NT2/D1 (cell line): ENCODE measurements around the gene OPRL1.

Source experiments
- DNase-seq: peaks from one replicate; pipeline ENCODE4 v3.0.0-alpha.2; 2011; ENCODE audit warnings: low read depth, low spot score
- H3K27me3 ChIP-seq: 2 replicates; pipeline ENCODE4 v1.6.0; 2011; ENCODE audit warnings: mild to moderate bottlenecking; ENCODE audit not compliant: insufficient read length, insufficient read depth
- H3K36me3 ChIP-seq: 2 replicates; pipeline ENCODE4 v1.6.1; 2011; ENCODE audit warnings: mild to moderate bottlenecking, low read length, mixed read lengths; ENCODE audit not compliant: insufficient read depth, insufficient read length
- H3K4me1 ChIP-seq: 2 replicates; pipeline ENCODE4 v1.5.1; 2011; ENCODE audit not compliant: insufficient read depth, insufficient read length
- H3K4me3 ChIP-seq: 2 replicates; pipeline ENCODE4 v1.5.1; 2011; ENCODE audit warnings: low read depth; ENCODE audit not compliant: insufficient read length
- H3K9ac ChIP-seq: 2 replicates; pipeline ENCODE4 v1.6.0; 2011; ENCODE audit warnings: low read depth; ENCODE audit not compliant: insufficient read length
- H3K9me3 ChIP-seq: 2 replicates; pipeline ENCODE4 v1.5.1; 2011; ENCODE audit warnings: mild to moderate bottlenecking, low read length; ENCODE audit not compliant: insufficient read depth
- SUZ12 ChIP-seq: IDR thresholded peaks from 2 replicates; pipeline ENCODE4 v1.6.1; 2011; ENCODE audit not compliant: insufficient read length, insufficient read depth; ENCODE audit errors: extremely low read depth
- YY1 ChIP-seq: IDR thresholded peaks from 2 replicates; pipeline ENCODE4 v1.6.1; 2011; ENCODE audit not compliant: insufficient read length, insufficient read depth
- ZNF274 ChIP-seq: IDR thresholded peaks from 2 replicates; pipeline ENCODE4 v1.6.1; 2011; ENCODE audit warnings: mild to moderate bottlenecking, low read depth, low read length

Gene OPRL1

DNA sequence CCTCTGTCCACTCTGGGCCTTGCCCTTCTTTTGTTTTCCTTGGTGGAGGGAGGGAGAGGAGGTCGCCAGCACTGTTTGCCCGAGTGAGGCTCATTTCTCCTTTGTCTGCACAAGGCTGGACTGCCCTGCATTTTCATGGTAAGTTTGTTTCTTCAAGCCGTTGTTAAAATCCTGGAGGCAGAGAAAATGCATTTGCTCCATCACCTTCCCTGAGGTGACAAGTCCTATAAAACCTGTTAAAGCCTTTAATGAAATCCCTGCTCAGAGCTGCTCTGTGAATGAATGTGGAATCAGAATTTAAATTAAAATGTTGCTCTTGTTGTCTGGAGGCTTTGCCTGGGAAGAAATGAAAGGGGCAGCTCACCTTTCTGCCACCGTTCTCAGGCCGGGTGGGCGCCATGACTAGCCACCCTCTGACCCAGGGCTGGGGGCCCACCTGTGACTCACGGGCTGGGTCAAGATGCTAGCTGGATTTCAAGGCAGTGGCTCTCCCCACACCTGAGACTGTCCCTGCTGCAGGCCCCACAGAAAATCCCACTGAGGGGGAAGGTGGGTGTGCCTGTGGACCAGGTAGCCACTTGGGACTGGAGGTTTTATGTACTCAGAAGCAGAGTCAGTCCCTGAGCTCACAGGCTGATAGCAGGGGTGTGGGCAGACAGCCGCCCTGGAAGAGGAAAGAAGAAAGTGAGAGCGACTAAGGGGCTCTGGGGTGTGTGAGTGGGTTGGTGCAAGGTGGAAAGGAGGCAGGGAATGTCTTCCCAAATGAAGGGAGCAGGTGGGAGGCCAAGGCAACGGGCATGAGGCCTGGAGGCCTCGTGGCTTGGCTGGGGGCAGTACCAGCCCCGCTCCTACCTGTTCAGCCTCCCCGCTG is 60.4 kb downstream of the OPRL1 start:
- Histone ChIP-seq H3K9me3 (peaks cover 18% of the 10 kb centered on the region), H3K9ac (peak overlapping the region; percentile 51), H3K4me3 (no peak overlapping the region), H3K27me3 (no peaks in the 10 kb centered on the region), H3K4me1 (peaks cover 11% of the 10 kb centered on the region), H3K36me3 (no peaks in the 10 kb centered on the region)
- DNase-seq = no peak
- TF ChIP-seq SUZ12 (no peak), ZNF274 (no peak), YY1 (no peak)

DNA sequence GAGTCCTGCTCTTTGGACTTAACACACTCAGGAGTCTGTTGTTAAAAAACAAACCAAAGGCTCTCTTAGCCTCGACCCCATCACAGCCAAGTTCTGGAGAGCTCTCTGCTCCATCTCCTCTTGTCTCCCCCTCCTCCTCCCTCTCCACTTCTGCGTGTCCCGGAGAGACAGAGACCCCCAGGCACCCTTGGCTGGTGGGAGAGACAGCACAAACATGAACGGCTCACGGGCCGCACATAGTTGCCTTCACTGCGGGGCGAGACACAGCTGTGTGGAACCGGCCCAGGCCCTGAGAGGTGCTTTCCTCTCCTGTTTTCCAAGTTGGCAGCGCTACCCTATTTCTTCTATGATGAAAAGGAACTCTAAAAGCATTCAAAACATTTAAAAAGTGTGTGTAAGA is 61.1 kb downstream of the OPRL1 start:
- Histone ChIP-seq H3K4me3 (no peak overlapping the region), H3K9ac (peak overlapping the region; percentile 36)

DNA sequence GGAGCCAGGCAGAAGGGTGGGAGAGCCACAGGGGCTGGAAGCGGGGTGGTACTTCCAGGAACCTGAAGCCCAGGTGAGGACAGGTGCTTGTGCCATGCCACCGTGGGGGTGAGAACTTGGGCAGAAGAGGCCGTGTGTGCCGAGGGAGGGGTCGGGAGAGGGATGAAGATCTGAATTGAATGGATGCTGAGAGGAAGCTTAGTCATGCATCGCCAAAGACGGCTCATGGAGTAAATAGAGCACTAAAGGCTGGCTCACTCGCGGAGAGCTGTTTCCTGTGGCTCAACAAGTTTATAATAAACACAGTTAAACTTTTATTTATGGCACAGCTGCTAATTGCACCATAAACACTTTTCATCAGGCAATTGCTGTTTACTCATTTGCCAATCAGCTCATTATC is 62.7 kb downstream of the OPRL1 start:
- Histone ChIP-seq H3K4me1 (peaks cover 23% of the 10 kb centered on the region), H3K9ac (no peak overlapping the region), H3K27me3 (no peaks in the 10 kb centered on the region), H3K4me3 (no peak overlapping the region), H3K9me3 (peaks cover 25% of the 10 kb centered on the region), H3K36me3 (no peaks in the 10 kb centered on the region)
- TF ChIP-seq YY1 = no peak
- no peak for TF ChIP-seq SUZ12
- TF ChIP-seq ZNF274 = no peak
- no peak for DNase-seq

More for the DNA sequence above, 61.1 kb downstream of the OPRL1 start:
- TF ChIP-seq SUZ12 = no peak
- TF ChIP-seq YY1 = no peak
- TF ChIP-seq ZNF274 = no peak
- Histone ChIP-seq H3K36me3 (no peaks in the 10 kb centered on the region), H3K4me1 (peaks cover 14% of the 10 kb centered on the region), H3K27me3 (no peaks in the 10 kb centered on the region), H3K9me3 (peaks cover 24% of the 10 kb centered on the region)
- no peak for DNase-seq

GRCh38 chr20:64143018-64143801 is 63.3 kb downstream of the OPRL1 start:
- no peak for DNase-seq
- no peaks in the 10 kb centered on the region for H3K36me3 ChIP-seq
- no peak for TF ChIP-seq ZNF274
- TF ChIP-seq SUZ12 = no peak
- no peak for TF ChIP-seq YY1
- H3K9me3 ChIP-seq = peaks cover 25% of the 10 kb centered on the region
- H3K4me1 ChIP-seq = peaks cover 23% of the 10 kb centered on the region
- H3K27me3 ChIP-seq = no peaks in the 10 kb centered on the region
- H3K4me3 ChIP-seq = no peak overlapping the region
- H3K9ac ChIP-seq = no peak overlapping the region

DNA sequence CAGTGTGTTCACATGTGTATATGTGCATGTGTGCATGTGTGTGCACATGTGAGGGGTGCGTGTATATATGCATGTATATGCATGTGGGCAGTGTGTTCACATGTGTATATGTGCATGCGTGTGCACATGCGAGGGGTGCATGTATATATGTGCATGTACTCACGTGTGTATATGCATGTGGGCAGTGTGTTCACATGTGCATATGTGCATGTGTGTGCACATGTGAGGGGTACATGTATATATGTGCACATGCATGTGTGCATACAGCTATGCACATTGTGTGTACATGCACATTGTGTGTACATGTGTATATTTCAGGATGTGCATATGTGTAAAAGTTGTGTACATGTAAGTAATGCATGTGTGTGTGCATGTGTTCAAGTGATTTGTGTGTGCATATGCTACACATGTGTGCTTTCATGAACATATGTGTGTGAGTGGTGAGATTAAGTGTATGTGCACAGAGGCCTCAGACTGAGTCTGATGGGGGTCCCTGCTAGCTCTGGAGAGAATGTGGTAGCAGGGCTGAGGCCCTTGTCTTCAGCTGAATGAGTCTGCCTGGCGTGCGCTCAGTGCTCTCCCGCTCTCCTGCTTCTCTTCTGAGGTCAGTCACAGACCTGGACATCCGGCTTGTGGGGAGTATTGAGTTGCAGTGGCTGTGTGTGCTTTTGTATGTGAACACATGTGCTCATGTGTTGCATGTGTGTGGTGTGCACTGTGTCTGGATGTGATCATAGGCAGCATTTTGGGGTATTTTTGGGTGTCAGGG is 64.4 kb downstream of the OPRL1 start:
- peaks cover 21% of the 10 kb centered on the region for H3K4me1 ChIP-seq
- no peaks in the 10 kb centered on the region for H3K27me3 ChIP-seq
- DNase-seq = no peak
- H3K9me3 ChIP-seq = peaks cover 25% of the 10 kb centered on the region
- no peaks in the 10 kb centered on the region for H3K36me3 ChIP-seq
- no peak overlapping the region for H3K4me3 ChIP-seq
- H3K9ac ChIP-seq = no peak overlapping the region
- TF ChIP-seq ZNF274 (no peak), YY1 (no peak), SUZ12 (no peak)

DNA sequence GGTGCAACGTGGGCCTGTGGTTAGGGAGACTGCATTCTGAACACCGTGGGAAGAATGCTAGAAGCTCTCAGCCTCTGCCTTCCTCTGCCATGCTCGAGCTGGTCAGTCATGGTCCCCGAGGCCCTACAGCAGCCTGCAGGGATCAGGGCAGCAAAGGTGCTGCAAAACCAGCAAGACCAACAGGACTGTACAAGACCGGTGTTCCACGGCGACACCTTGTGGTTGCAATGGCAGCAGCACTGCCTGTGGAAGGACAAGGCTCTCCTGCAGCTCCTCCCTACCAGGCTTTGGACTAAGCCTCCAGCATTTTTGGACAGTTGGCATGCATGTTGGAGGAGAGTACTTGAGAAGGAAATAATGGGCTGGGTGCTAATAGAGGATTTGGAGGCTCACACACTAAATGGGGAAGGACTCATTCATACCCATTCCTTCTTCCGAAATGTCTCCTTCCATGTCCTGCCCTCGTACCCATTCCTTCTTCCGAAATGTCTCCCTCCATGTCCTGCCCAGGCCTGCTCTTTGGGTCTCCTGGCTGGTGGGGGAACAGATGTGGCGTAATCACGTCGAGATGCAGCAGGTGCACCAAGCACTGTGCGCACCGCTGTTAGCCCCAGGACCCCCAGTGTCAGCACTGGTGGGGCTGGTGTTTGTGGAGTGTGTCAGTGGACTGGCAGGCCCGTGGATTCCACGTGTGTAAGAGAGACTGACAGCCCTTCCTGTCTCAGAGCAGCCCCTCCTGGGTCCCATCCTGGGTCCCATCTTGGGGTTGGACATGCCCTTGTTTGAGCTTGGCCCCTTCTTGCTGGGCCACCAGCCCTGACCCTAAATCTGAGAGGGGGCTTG is 65.8 kb downstream of the OPRL1 start:
- Histone ChIP-seq H3K27me3 (no peaks in the 10 kb centered on the region), H3K9me3 (peaks cover 38% of the 10 kb centered on the region), H3K4me3 (no peak overlapping the region), H3K36me3 (no peaks in the 10 kb centered on the region), H3K4me1 (peaks cover 14% of the 10 kb centered on the region), H3K9ac (no peak overlapping the region)
- DNase-seq = no peak
- no peak for TF ChIP-seq SUZ12
- TF ChIP-seq ZNF274 = no peak
- TF ChIP-seq YY1 = no peak
